Measurements from ENCODE around the gene DNAJA2. TPM values are rescaled to one million over a fixed set of nuclear protein-coding genes. Genes with fewer than 3 reads are reported as not detected.
A peak's percentile ranks its signal among the peaks of the same experiment; 100 is the strongest.

Gene DNAJA2
- total and polyA plus RNA-seq, 2 experiments from 2014 or later: 73.3 to 89.4 TPM

GRCh38 chr16:46970089-46970488, 3.4 kb downstream of the DNAJA2 start:
- Histone ChIP-seq H4K20me1 (ENCODE audit: insufficient read depth) (no peaks in the 10 kb centered on the region), H3K4me2 (ENCODE audit: unreplicated experiment) (no peak overlapping the region), H3K36me3 (ENCODE audit: low read depth) (peaks cover 51% of the 10 kb centered on the region), H3K9me2 (ENCODE audit: insufficient read depth) (no peaks in the 10 kb centered on the region), H3K27me3 (replicated peaks; ENCODE audit: insufficient read depth) (no peaks in the 10 kb centered on the region), H2AFZ (no peak overlapping the region), H3F3A (ENCODE audit: insufficient read depth) (peaks cover 10% of the 10 kb centered on the region), H3K4me1 (ENCODE audit: insufficient read depth) (peaks cover 21% of the 10 kb centered on the region), H3K9ac (no peak overlapping the region), H3K79me2 (ENCODE audit: insufficient read depth) (peaks cover 84% of the 10 kb centered on the region), H3K4me3 (no peak overlapping the region), H3K27ac (no peak overlapping the region), H3K9me3 (ENCODE audit: low read depth) (no peaks in the 10 kb centered on the region)
- 95 to 96% methylated on average over 2 of the region's 2 CpGs for WGBS, 2 experiments (ENCODE audit: low coverage in 1 of 2, low lambda C conversion rate in 2 of 2, missing lambda C conversion rate in 2 of 2)
- in situ Hi-C loops (cut with MboI): no loop called here
- TF ChIP-seq EZH2 (IDR thresholded peaks at IDR 0.05; ENCODE audit: insufficient read depth, poor library complexity, severe bottlenecking) (no peak), EZH2phosphoT487 (IDR thresholded peaks at IDR 0.05; ENCODE audit: insufficient read depth, low read depth) (no peak)
- no peak for DNase-seq

- TF ChIP-seq EZH2 (IDR thresholded peaks at IDR 0.05; ENCODE audit: insufficient read depth, poor library complexity, severe bottlenecking): no peak
- no peak for TF ChIP-seq EZH2phosphoT487 (IDR thresholded peaks at IDR 0.05; ENCODE audit: insufficient read depth, low read depth)
- no peak overlapping the region for H3K4me3 ChIP-seq
- no peak overlapping the region for H2AFZ ChIP-seq
- DNase-seq: no peak
- no peaks in the 10 kb centered on the region for H3K9me3 ChIP-seq (ENCODE audit: low read depth)
- peaks cover 20% of the 10 kb centered on the region for H3K4me1 ChIP-seq (ENCODE audit: insufficient read depth)
- peaks cover 71% of the 10 kb centered on the region for H3K36me3 ChIP-seq (ENCODE audit: low read depth)
- peaks cover 100% of the 10 kb centered on the region for H3K79me2 ChIP-seq (ENCODE audit: insufficient read depth)
- H3K9ac ChIP-seq: no peak overlapping the region
- no peak overlapping the region for H3K27ac ChIP-seq
- no peaks in the 10 kb centered on the region for H4K20me1 ChIP-seq (ENCODE audit: insufficient read depth)
- peaks cover 30% of the 10 kb centered on the region for H3F3A ChIP-seq (ENCODE audit: insufficient read depth)
- no peaks in the 10 kb centered on the region for H3K9me2 ChIP-seq (ENCODE audit: insufficient read depth)
- H3K27me3 ChIP-seq (replicated peaks; ENCODE audit: insufficient read depth): no peaks in the 10 kb centered on the region
- H3K4me2 ChIP-seq (ENCODE audit: unreplicated experiment): no peak overlapping the region
- WGBS, 2 experiments (ENCODE audit: low coverage in 1 of 2, low lambda C conversion rate in 2 of 2, missing lambda C conversion rate in 2 of 2): 95 to 98% methylated on average over 2 of the region's 2 CpGs
- in situ Hi-C loops (cut with MboI): no loop called here
These were observed 5.4 kb downstream of the DNAJA2 start for GRCh38 chr16:46968063-46968435.

- H3K4me2 ChIP-seq (ENCODE audit: unreplicated experiment): peak overlapping the region; percentile 43
- peaks cover 27% of the 10 kb centered on the region for H3K4me1 ChIP-seq (ENCODE audit: insufficient read depth)
- TF ChIP-seq EZH2phosphoT487 (IDR thresholded peaks at IDR 0.05; ENCODE audit: insufficient read depth, low read depth): no peak
- no peak for TF ChIP-seq EZH2 (IDR thresholded peaks at IDR 0.05; ENCODE audit: insufficient read depth, poor library complexity, severe bottlenecking)
- no peak overlapping the region for H2AFZ ChIP-seq
- in situ Hi-C loops (cut with MboI): no loop called here
- no peaks in the 10 kb centered on the region for H3K9me3 ChIP-seq (ENCODE audit: low read depth)
- H3K9ac ChIP-seq: peak overlapping the region; percentile 40
- H3K36me3 ChIP-seq (ENCODE audit: low read depth): peaks cover 86% of the 10 kb centered on the region
- H3K79me2 ChIP-seq (ENCODE audit: insufficient read depth): peaks cover 94% of the 10 kb centered on the region
- 0 out of 2 replicates have a peak, but pooled peaks cover 5% of the 10 kb centered on the region for H4K20me1 ChIP-seq (ENCODE audit: insufficient read depth)
- H3F3A ChIP-seq (ENCODE audit: insufficient read depth): peaks cover 41% of the 10 kb centered on the region
- DNase-seq: peak; percentile 49
- WGBS, 2 experiments (ENCODE audit: low coverage in 1 of 2, low lambda C conversion rate in 2 of 2, missing lambda C conversion rate in 2 of 2): 69 to 79% methylated on average over 3 of the region's 3 CpGs
- no peaks in the 10 kb centered on the region for H3K27me3 ChIP-seq (replicated peaks; ENCODE audit: insufficient read depth)
- H3K9me2 ChIP-seq (ENCODE audit: insufficient read depth): no peaks in the 10 kb centered on the region
- no peak overlapping the region for H3K4me3 ChIP-seq
- peak overlapping the region; percentile 78 for H3K27ac ChIP-seq
These were observed 10.8 kb downstream of the DNAJA2 start for GRCh38 chr16:46962629-46963028.

- in situ Hi-C loops (cut with MboI): no loop called here
- 0 out of 2 replicates have a peak, but pooled peaks cover 5% of the 10 kb centered on the region for H4K20me1 ChIP-seq (ENCODE audit: insufficient read depth)
- peak; percentile 73 for DNase-seq
- peaks cover 84% of the 10 kb centered on the region for H3K36me3 ChIP-seq (ENCODE audit: low read depth)
- peak overlapping the region; percentile 43 for H3K4me2 ChIP-seq (ENCODE audit: unreplicated experiment)
- WGBS, 2 experiments (ENCODE audit: low coverage in 1 of 2, low lambda C conversion rate in 2 of 2, missing lambda C conversion rate in 2 of 2): 72% methylated on average over 9 of the region's 9 CpGs
- H3K4me3 ChIP-seq: no peak overlapping the region
- H3K9me3 ChIP-seq (ENCODE audit: low read depth): no peaks in the 10 kb centered on the region
- H3K4me1 ChIP-seq (ENCODE audit: insufficient read depth): peaks cover 27% of the 10 kb centered on the region
- H3K9ac ChIP-seq: peak overlapping the region; percentile 40
- no peak overlapping the region for H2AFZ ChIP-seq
- peak overlapping the region; percentile 78 for H3K27ac ChIP-seq
- peaks cover 86% of the 10 kb centered on the region for H3K79me2 ChIP-seq (ENCODE audit: insufficient read depth)
- H3K27me3 ChIP-seq (replicated peaks; ENCODE audit: insufficient read depth): no peaks in the 10 kb centered on the region
- TF ChIP-seq EZH2 (IDR thresholded peaks at IDR 0.05; ENCODE audit: insufficient read depth, poor library complexity, severe bottlenecking): no peak
- no peak for TF ChIP-seq EZH2phosphoT487 (IDR thresholded peaks at IDR 0.05; ENCODE audit: insufficient read depth, low read depth)
- H3F3A ChIP-seq (ENCODE audit: insufficient read depth): peaks cover 46% of the 10 kb centered on the region
- no peaks in the 10 kb centered on the region for H3K9me2 ChIP-seq (ENCODE audit: insufficient read depth)
These were observed 11.8 kb downstream of the DNAJA2 start for GRCh38 chr16:46961373-46962353.
